Stimulated activated CD4-positive, alpha-beta T cell treated with anti-CD3 and anti-CD28 coated beads, Interleukin-2, amount 100 ng/mL, for 24 hours (primary cell): ENCODE measurements around the gene PCDHA1.

Experiments used
- DNase-seq, 2 donors: peaks; one replicate each; pipeline ENCODE4 v3.0.0-alpha.2; 2020

PCDHA1 gene

GRCh38 chr5:140926443-140927227 lies 140.7 kb downstream of the PCDHA1 start:
- DNase-seq, result peak; percentile 24 to 61

DNA sequence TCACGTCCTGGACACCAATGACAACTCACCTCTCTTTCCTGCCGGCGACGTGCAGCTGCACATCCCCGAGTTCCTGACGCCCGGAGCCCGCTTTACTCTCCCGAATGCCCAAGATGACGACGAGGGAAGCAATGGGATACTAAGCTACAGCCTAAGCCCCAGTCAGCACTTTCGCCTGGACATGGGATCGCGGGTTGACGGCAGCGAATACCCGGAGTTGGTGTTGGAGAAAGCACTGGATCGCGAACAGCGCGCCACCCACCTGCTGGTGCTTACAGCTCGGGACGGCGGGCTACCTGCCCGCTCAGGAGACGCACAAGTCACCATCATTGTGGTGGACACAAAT lies 141.3 kb downstream of the PCDHA1 start:
- DNase-seq, result no peak

- no peak for DNase-seq
These were observed 149.1 kb downstream of the PCDHA1 start for GRCh38 chr5:140934964-140935606.

- no peak for DNase-seq
These were observed 160.6 kb downstream of the PCDHA1 start for GRCh38 chr5:140946578-140946977.

DNA sequence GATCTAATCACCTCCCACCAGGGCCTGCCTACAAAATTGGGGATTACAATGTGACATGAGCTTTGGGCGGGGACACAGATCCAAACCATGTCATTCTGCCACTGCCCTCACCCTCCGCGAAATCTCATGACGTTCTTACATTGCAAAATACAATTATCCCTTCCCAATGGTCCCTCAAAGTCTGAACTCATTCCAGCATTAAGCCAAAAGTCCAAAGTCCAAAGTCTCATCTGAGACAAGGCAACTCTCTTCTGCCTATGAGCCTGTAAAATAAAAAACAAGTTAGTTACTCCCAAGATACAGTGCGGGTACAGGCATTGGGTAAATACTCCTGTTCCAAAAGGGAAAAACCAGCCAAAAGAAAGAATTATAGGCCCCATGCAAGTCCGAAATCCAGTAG lies 165.7 kb downstream of the PCDHA1 start:
- no peak for DNase-seq

DNA sequence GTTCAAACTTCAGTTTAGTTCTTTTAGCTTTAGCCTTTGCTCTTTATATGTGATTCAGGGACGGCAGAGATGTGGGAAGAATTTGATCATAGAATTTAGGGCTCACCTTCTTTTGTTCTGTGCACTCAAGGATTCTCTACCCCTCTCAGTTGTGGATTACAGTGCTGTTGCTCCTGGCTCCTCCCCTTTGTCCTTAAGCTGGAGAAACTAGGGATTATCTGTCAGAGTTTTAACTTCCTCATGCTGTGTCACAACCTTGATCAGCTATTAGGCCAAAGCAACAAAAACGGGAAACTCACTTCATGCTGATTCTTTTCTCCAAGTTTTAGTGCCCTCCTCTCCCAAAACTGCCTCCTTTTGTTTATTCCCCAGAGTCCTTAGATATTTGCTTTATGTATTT lies 167.3 kb downstream of the PCDHA1 start:
- DNase-seq, result no peak

DNA sequence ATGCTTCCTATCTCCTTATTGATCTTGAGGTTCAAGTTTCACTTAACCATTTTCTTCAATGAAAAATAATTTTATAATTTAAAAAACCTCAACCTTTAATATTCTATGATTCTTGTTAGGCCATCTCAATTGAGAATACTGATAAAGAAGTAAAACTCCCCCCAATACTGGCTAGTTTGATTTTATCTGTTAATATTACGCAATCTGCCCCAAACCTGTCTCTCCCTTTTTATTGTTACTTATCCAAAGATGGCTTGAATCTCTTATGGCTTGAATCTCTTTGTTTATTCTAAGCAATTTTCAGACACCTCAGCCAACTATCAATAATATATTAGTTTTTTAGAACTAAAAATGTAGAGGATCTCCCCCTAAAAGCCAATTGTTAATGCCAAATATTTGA lies 176.2 kb downstream of the PCDHA1 start:
- DNase-seq, result no peak

- no peak for DNase-seq
These were observed 178.4 kb downstream of the PCDHA1 start for GRCh38 chr5:140964356-140964755.

DNA sequence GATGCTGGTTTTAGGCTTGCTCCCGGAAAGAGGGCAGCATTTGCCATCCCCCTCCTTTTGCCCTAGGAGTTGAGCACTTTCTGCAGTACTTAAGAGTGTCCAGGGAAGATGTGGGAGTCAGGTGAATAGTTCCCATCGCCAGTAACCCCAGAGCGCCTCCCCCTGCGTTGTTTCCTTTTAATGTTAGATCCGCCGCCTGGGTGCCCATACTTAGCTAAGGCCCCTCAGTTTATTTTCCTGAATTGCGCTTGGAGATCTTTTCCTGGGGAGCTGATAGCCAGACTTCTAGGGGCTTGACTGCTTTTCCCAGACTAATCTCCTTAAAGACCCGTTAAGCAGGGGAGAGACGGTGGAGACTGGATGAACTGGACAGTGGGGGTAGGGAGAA lies 180.0 kb downstream of the PCDHA1 start:
- DNase-seq, result no peak

DNA sequence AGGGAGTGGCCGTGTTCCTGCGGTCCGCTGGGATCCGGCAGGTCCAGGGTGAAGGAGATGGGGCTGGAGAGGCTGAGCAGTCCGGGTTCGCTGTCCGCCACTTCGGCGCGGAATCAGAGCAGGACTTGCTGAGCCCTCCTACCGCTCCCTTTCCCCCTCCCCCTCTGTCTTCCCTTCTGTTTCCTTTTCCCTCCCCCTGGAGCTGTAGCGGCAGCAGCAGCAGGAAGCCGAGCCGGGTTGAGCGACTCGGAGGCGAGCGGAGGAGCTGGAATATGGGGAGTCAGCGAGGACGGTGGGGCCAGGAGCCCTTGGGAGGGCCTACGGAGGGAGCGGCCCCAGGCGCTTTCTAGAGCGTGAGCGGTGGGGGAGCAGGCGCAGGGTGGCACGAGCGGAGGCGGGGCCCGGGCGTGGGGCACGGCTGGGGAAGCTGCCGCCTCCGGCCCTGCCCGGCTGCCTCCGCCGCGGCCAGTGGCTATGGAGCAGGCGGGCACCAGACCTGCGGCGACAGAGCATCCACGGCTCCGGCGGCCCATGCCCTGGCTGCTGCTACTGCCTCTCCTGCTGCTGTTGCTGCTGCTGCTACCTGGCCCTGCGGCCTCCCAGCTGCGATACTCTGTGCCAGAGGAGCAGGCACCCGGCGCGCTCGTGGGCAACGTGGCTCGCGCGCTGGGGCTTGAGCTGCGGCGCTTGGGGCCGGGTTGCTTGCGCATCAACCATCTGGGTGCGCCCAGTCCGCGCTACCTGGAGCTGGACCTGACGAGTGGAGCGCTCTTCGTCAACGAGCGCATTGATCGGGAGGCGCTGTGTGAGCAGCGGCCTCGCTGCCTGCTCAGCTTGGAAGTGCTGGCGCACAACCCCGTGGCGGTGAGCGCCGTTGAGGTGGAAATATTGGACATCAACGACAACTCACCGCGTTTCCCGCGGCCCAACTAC lies 180.6 kb downstream of the PCDHA1 start, which contains the start of gene PCDHAC2:
Gene PCDHAC2, plus strand, starts transcription at position 184 of the 933 bp plus-strand sequence. Its CDS starts 291 bp downstream, at position 475.
- DNase-seq, result no peak

- DNase-seq, result no peak
These were observed 181.4 kb downstream of the PCDHA1 start for GRCh38 chr5:140967226-140967893.

DNA sequence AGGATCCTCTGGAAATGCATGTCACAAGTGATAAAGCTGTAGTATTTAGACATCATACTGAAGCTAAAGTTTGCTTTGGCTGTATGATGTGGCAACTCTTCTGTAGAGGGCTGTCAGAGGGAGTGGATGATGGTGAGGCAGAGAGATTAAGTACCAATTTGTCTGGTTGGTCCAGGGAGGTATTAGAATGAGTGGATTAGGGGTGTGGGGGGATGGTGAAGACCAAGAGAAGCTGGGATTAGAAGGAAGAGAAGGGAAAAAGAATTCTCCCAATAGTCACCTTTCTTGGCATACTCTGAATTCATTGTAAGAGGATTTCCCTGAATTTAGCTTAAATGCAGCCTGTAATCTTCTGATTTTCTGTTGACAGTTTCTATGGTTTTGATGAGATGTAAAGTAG lies 183.9 kb downstream of the PCDHA1 start:
- DNase-seq, result no peak

DNA sequence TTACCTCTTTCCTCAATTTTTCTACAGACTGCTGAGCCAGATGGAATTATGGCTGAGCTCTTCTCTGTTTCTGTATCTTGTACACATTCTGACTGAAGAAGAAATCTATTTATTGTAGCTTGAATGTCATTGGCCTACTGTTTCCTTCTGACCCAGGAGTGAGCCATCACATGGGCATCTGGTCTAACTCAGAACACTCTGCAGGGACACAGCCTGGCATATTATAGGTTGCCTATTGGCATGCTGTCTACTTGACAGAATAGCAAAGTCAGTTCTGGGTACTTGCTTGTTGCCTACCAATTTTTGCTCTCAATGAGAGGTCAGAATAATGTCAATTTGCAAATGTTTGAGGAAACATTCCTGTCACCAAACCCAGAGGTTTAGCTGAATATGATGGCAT lies 187.6 kb downstream of the PCDHA1 start:
- DNase-seq, result no peak

DNA sequence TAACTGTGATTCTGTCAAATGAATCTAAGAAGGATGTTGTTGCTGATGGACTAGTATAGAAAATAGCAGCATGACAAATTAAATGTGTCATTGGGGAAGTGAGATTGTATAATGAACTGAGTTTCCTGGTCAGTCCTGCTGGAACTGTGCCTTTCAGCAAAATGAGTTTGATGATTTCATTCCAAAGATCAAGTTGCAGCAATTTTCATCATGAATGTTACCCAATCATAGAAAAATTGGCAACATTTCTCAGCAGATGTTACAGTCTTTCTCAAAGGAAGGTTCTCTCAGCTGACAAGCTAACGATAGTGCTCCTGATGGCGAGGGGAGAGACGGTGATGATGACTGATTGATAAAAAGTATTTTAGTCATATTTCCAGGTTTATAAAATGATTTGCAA lies 191.1 kb downstream of the PCDHA1 start:
- DNase-seq, result no peak

DNA sequence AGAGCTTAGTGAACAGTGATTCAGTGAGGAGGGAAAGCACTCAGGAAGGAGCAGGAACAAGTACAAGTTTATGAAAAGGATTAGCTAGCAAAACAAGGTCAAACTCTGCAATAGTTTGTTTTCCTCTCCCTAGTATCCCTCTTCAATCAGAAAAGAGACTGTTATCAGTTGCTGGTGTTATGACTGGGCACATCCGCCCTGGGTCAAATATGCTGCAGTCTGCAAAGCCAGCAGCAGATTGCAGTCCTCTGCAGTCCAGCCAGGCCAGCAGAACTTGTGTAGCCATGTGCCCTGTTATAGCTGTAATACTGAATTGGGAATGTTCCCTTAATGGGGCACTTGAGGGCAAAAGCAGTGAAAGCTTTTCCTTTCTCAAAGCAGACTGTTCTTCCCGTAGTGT lies 192.3 kb downstream of the PCDHA1 start:
- no peak for DNase-seq

GRCh38 chr5:140978983-140979382 lies 193.0 kb downstream of the PCDHA1 start:
- DNase-seq, result no peak

GRCh38 chr5:140982083-140982716 lies 196.3 kb downstream of the PCDHA1 start:
- no peak for DNase-seq

DNA sequence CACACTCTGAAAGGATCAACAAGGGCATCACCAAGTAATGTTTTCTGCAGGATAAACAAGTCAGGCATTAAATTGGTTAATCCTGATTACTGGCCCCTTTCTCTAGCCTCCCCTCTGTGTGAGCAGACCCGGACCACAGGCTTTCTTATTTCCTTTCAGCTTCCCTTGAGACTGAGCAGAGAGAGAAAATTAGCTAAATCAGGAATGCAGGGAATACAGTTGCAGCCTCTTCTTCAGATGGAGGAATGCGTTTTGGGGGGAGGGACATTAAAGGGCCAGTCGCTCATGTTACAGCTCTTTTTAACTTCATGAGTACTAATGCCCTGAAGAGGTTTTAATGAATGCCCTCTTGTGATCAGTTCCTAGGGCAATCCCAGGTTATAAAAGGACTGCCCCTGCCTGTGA lies 200.2 kb downstream of the PCDHA1 start:
- DNase-seq, result no peak

DNA sequence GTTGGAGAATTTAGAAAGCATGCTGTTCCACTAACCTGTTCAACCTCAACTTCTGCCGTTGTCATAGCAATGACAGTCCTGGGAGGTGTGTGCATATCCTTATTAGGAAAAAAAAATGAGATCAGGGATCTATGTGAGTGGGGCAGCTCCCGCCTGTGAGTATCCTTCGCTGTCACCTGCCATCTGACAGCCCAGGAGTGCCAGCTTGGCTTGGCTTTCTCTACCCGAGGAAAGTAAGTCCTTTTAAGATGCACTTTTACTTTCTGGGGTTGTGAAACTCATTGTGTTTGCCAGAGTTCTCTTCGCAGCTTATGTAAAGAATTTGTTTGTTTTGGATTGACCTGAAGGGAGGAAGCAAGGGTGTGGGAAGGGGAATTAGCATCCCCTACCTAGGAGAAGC lies 202.2 kb downstream of the PCDHA1 start:
- DNase-seq, result no peak

DNA sequence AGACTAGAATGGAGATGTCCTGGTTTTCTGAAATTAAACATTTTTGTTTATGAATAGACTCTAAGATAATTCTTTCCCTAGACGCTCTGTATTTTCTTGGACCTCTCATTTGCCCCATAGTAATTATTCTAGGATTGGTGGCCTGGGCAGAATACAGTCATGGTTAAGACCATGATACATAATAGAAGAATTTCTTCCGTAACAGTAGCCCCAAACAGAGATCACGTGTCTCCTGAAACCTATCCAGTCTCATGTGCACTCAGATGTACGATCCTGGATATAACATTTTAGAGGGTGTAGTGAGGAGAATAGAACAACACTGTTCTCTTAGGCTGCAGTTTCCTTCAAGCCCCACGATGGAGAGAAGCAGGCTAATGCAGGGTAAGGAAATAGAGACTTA lies 202.7 kb downstream of the PCDHA1 start:
- no peak for DNase-seq

DNA sequence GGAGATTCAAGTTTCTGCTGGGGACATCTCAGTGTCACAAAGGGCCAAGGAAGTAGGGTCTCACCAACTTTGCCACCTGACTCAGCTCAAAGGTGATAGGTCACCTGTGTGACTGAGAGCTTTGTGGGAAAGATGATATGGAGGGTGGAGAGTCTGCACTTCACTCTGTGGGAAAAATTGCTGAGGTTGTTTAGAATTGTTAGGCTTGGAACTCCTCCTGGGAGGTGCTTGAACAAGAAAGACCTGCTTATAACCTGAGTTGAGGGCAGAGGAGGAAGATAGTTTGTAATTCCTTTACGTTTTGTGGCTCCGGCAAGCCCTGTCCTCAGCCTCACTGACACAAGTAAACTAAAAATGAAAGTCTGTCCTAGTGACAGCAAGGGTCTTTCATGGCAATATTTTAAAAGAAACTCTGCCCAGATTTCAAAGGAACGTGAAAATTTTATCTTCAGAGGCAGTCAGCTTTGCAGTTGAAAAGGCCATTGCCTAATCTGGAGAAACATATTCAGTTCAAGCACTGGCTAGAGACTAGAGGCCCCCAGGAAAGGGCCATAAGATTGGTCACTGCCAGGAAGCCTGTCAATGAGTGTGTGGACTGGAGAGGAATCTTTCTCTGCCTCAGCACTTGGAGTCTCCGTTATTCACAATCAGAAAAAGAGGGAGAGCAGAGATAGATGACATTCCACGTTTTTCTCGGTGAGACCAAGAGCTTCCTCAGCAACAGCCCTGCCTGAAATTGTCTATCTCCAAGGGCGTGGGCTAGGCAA lies 203.5 kb downstream of the PCDHA1 start:
- no peak for DNase-seq

DNA sequence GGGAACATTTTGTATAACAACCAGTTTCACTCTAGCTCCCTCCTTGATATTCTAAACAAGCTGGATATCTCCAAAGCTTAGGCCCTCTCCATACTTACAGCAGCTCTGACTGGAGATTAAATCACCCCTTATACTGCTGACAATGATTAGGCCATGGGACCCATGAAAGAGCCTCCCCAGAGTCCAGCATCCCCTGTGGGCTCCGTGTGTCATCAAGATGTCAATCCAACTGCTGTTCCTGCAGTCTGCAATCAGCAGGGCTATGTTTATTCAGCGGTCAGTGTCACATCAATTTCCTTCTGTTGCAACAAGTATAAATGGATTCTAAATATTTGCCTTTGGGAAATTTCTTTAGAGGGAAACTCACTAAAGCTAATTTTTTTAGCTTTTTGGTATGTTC lies 206.9 kb downstream of the PCDHA1 start:
- no peak for DNase-seq
